NCI-H524 treated with DMSO at 0.1 percent for 48 hours (cell line): ENCODE results near the gene RBM44.

Experiments used
- DNase-seq: peaks from one replicate; lab custom pipeline; 2025; lab: John Stamatoyannopoulos, UW

Gene RBM44

DNA sequence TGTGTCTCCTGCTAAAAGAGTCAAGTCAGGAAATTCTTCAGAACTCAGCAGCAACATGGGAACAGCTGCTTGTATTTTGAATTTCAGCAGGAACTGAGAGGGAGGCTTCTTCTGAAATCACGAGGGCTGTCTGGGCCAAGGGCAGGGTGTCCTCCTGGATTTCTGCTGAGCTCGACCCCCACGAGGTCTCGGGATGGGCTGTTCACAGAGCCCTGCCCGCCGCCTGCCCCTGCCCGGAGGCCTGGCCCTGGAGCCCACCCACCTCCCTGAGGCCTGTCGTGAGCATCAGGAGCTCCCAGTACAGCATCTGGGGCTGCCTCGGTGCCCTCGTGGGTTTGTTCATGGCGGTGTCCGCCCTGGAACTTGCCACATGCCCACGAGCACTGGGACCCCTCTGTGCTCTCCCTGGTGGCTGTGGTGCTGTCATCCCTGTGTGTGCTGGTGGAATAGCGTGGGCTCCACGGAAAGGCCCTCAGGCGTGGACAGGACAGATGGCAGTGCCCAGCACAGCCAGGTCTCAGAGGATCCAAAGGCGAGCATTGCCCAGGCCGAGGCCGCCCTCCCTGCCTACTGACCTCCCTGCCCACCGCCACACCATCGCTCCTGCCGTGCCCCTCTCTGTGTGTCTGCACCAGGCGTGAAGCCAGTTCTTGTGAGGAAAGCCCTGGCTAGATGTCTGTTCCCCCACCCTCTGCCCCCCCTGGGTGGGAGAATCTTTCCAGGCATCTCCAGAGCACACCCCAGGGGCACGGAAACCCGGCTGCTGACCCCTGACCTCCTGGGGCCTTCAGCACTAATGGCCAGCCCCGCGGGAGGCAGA lies 86.7 kb downstream of the RBM44 start:
- no peak for DNase-seq

DNA sequence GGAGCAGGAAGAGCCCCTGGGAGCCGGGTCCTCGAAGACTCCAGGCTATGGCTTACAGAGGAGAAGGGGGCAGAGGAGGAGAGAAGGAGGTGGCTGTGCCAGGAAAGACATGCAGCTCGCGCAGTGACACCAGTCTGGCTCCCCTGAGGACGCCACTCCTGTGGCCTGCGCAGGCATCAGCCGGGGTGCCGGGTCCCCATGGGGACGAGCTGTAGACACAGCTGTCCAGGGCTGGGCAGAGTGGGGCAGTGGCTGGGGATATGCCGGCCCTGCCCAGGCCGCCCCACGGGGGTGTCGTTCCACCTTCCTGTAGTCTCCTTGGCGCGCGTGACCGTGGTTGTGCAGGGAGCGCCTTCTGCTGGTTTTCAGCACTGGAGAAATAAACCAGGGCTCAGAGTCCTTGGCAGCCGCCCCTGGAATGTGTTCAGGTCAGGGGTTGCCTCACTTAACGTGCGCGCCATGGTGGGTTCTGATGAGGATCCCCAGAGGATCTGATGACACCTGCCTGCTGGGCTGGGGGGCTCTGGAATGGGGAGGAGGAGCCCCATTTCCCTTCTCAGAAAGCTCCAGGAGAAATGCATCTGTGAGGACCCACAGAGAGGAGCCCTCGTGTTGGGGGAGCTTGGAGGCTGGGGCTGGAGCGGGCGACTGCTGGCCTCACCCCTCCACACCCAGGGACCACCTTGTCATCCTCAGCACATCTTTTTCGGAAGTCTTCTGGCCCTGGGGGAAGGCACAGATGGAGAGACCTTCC lies 87.5 kb downstream of the RBM44 start:
- DNase-seq, result no peak

DNA sequence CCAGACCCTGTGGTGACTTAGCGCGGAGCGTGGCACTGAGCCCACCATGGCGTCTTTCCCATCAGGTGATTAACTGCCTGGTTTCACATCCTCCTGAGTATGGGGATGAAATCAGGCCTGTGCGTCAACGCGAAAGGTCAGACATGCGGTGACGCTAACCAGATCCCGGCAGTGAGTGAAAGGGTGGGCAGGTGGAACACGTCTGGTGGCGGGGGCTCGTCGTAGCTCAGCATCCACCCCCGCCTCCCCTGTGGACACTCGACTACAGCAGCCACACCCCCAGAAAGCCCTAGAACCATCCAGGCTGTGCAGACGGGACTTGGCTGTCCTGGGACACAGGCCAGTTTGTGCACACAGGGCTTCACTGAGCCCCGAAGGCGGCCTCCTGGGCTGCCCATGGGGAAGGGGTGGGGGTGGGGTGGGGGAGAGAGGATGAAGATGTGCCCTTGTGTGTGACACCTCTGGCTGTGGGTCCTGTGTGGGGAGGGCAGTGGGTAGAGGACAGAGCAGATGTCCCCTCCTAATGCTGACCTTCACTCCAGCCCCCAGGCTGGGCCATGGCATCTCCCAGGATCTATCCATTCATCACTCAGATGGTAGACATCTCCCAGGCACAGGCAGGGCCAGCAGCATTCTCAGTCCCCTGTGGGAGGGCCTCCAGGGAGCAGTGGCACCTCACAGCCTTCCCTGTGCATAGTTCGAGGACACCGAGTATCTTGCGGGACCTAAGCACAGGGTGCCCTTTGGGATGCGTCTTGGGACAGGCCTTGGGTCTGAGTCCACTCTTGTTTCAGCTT lies 88.3 kb downstream of the RBM44 start:
- no peak for DNase-seq

DNA sequence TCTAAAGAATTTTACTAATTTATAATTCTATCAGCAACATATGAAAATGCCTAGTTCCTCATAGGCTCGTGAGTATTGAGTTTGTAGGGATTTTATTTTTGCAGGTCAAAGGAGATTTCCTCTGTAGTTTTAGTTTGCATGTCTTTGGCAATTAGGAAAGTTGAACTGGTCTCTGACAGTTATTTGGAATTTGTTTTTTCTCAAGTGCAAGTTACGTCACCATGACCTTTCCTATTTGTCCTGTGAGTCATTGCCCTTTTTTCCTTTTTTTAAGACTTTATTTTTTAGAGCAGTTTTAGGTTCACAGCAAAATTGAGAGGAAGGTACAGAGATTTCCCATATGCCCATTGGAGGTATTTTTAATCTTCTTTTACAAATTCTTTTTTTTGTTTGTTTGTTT lies 89.8 kb downstream of the RBM44 start:
- DNase-seq, result no peak

DNA sequence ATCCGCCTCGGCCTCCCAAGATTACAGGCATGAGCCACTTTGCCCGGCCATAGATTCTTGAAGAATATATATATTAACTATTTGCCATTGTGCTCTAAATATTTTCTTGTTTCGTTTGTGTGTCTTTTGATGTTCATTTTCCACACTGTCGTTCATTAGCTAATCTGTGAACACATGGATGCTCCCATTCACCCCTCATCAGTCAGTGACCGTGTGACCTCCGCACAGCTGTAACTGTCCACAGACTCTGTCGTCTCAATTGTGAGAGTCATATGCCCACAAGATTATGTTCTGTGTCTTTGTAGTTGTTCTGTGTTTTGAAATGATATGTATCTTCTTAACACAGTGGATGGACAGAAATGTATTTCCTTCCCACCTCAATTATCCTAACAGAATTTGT lies 90.4 kb downstream of the RBM44 start:
- no peak for DNase-seq

DNA sequence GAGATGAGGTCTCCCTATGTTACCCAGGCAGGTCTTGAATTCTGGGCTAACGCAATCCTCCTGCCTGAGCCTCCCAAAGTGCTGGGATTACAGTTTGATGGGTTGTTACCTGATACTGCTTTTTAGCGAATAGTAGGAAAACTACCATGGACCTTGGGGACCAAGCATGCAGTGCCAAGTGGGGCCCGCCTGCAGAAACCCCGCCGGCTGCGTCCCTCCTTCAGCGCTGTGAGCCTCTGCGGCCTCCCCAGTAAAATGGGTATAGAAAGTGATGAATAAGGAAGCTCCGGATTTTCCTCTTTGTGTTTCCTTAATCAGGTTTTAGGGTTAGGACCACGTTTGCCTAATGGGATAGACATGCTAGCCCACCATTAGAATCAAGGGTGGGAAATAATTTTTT lies 91.2 kb downstream of the RBM44 start:
- no peak for DNase-seq
